Fibroblast of lung (primary cell): ENCODE data around the gene GNB1L. TPM values are rescaled to one million over a fixed set of nuclear protein-coding genes. Genes with fewer than 3 reads are reported as not detected.

Experiments
- DNase-seq, 2 donors: peaks; one replicate each; pipeline versions ENCODE4 v3.0.0 to v3.0.0-alpha.2; 2010; ENCODE audit warnings: low read depth in 2 of 2
- H2AFZ ChIP-seq: 2 replicates; pipeline ENCODE4 v1.5.1; 2012; ENCODE audit warnings: low read length, control low read depth, inconsistent platforms
- H3K27ac ChIP-seq: 2 replicates; pipeline ENCODE4 v1.5.1; 2011; ENCODE audit warnings: low read length, control low read depth; ENCODE audit not compliant: insufficient read depth
- H3K27me3 ChIP-seq: 2 replicates; pipeline ENCODE4 v1.5.1; 2011; ENCODE audit warnings: mild to moderate bottlenecking, low read length; ENCODE audit not compliant: control insufficient read depth, insufficient read depth
- H3K36me3 ChIP-seq: 2 replicates; pipeline ENCODE4 v1.5.1; 2011; ENCODE audit warnings: low read length; ENCODE audit not compliant: control insufficient read depth, insufficient read depth
- H3K4me1 ChIP-seq: 2 replicates; pipeline ENCODE4 v1.5.1; 2011; ENCODE audit warnings: low read length; ENCODE audit not compliant: control insufficient read depth, insufficient read depth; ENCODE audit errors: extremely low read depth
- H3K4me2 ChIP-seq: 2 replicates; pipeline ENCODE4 v1.5.1; 2011; ENCODE audit warnings: low read length, control low read depth; ENCODE audit not compliant: insufficient read depth; ENCODE audit errors: extremely low read depth
- H3K4me3 ChIP-seq, 4 experiments: fragments of 200-600 bp in 1 of 4; sonication (generic) in 1 of 4; replicated peaks in 1 of 4; 2 replicates each; pipeline ENCODE4 v1.5.1; 2011 to 2016; ENCODE audit warnings: low read length in 4 of 4, low read depth in 3 of 4, mild to moderate bottlenecking in 3 of 4, control low read depth in 2 of 4, inconsistent platforms in 1 of 4, mixed read lengths in 1 of 4; ENCODE audit not compliant: insufficient read depth in 1 of 4; ENCODE audit errors: control extremely low read depth in 1 of 4
- H3K79me2 ChIP-seq: 2 replicates; pipeline ENCODE4 v1.5.1; 2012; ENCODE audit warnings: mild to moderate bottlenecking, low read length, inconsistent platforms; ENCODE audit not compliant: control insufficient read depth, insufficient read depth
- H3K9ac ChIP-seq: 2 replicates; pipeline ENCODE4 v1.5.1; 2011; ENCODE audit warnings: mild to moderate bottlenecking, low read length, control low read depth; ENCODE audit not compliant: insufficient read depth
- H3K9me3 ChIP-seq: 2 replicates; pipeline ENCODE4 v1.5.1; 2012; ENCODE audit warnings: low read depth, low read length; ENCODE audit not compliant: control insufficient read depth, insufficient read depth
- H4K20me1 ChIP-seq: 2 replicates; pipeline ENCODE4 v1.5.1; 2011; ENCODE audit warnings: low read length; ENCODE audit not compliant: control insufficient read depth, insufficient read depth; ENCODE audit errors: extremely low read depth
- EZH2 ChIP-seq: IDR thresholded peaks from 2 replicates; pipeline ENCODE4 v1.5.1; 2012; ENCODE audit warnings: low read length, control low read depth, mild to moderate bottlenecking; ENCODE audit errors: missing control alignments
- polyA plus RNA-seq, 2 donors: library from polyadenylated mRNA; depleted of rRNA in 1 of 2; stranded (reverse) in 1 of 2; unstranded in 1 of 2; fragments of >200 nt; gene quantifications; 2 replicates each; pipeline ENCODE4 v1.2.1, GENCODE V29; 2011 to 2012; ENCODE audit warnings: missing spikeins in 1 of 2
- total RNA-seq: library from RNA; depleted of rRNA; stranded (reverse); fragments of >200 nt; gene quantifications from 2 replicates; pipeline ENCODE4 v1.2.1, GENCODE V29; 2014
- TF ChIP-seq, protein P1 (sequence below), 2 donors: IDR thresholded peaks in 1 of 2; conservative IDR thresholded peaks in 1 of 2; 1 replicate in 1 of 2; 2 replicates in 1 of 2; pipeline ENCODE4 v1.5.1; 2011 to 2012; ENCODE audit warnings: low read length in 2 of 2, control low read depth in 1 of 2, inconsistent platforms in 1 of 2, low read depth in 1 of 2, mild to moderate bottlenecking in 1 of 2

GNB1L gene
- total and polyA plus RNA-seq, 2 donors (not counting 1 experiment from before 2014, with no cell fraction given), result 1.4 to 7.8 TPM

DNA sequence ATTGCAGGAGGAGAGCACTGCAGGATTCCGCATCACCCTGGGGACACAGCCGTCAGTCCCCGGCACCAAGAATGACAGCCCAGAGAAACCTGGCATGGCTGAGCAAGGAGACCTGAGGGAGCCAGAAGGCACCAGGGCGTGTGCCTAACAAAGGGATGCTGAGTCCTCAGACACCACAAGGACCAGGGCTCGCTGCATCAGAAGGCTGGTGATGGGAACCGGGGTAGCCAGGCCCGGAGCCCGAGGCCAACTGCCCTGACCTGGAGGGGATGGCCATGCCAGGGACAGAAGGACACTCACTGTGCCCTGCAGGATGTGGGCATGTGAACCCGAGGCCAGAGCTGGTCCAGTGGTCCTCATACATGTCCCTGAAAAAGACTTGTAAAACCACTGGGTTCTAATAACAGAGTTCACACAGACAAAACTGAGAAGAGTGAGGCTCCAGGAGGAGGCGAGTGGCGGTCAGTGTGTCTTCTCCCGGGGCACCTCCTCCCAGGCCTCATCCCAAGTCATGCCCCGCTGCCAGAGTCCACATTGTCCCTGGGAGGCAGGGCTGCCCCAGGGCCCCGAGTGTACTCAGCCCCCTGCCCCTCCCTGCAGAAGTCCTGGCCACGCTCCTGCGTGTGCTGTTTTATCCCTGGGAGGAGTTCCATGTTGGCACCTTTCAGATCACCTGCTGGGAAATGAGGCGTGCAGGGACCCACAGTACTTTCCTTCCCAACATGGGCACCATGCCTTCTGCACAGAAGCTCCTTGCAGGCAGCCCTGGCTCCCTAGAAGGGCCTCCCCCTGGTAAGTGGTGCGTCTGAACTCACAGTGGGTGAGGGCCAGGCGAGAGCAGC is 51.6 kb downstream of the GNB1L start:
- no peak for DNase-seq
- peaks cover 5% of the 10 kb centered on the region for H3K4me1 ChIP-seq
- no peaks in the 10 kb centered on the region for H3K36me3 ChIP-seq
- H3K27ac ChIP-seq, result no peak overlapping the region
- no peak overlapping the region for H2AFZ ChIP-seq
- TF ChIP-seq EZH2, result no peak
- H3K79me2 ChIP-seq, result no peaks in the 10 kb centered on the region
- H4K20me1 ChIP-seq, result no peaks in the 10 kb centered on the region
- no peak overlapping the region for H3K4me3 ChIP-seq
- H3K4me2 ChIP-seq, result no peak overlapping the region
- H3K27me3 ChIP-seq, result no peaks in the 10 kb centered on the region
- no peaks in the 10 kb centered on the region for H3K9me3 ChIP-seq
- no peak overlapping the region for H3K9ac ChIP-seq

DNA sequence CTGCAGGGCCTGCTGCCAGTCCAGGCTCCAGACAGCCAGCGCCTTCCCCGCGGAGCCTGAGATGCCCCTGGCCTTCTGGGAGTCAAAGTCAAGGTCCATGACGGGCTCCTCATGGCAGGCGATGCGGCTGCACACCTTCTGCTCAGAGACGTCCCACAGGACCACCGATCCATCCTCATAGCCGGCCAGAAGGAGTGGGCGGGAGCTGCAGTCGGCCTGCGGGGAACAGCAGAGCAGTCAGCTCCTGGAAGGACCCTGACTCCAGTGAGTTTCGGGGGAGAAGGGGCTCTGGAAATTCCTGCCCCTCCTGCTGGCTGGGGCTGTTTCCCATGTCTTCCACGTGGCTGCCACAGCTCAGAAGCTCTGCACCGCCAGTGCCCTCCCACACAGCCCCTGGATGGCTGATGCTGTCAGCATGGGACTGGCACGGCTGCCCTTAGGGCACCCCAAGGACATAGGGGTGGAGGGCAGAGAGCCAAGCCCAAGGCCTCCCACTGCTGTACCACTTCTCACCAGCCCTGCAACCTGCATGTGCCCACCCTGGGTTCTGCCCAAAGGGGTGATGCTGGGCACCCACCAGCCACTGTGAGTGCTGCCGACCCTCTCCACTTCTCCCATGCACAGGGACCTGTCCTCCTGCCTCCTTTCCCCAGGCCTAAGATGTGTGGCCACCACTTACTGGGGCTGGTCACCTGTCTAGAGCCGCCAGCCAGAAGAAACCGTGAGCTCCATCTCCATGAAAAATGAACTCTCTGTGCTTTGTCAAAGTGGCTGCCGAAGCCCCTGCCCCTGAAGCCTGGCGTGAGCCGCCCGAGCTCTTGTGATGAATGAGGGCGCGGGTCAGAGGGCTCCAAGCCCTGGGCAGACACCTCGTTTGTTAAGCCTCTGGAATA is 52.4 kb downstream of the GNB1L start:
- Histone ChIP-seq H4K20me1 (no peaks in the 10 kb centered on the region), H3K9ac (no peak overlapping the region), H3K4me3 (no peak overlapping the region), H3K4me2 (no peak overlapping the region), H2AFZ (no peak overlapping the region), H3K36me3 (no peaks in the 10 kb centered on the region), H3K27me3 (no peaks in the 10 kb centered on the region), H3K27ac (no peak overlapping the region), H3K4me1 (peaks cover 5% of the 10 kb centered on the region), H3K9me3 (no peaks in the 10 kb centered on the region), H3K79me2 (no peaks in the 10 kb centered on the region)
- no peak for TF ChIP-seq EZH2
- TF ChIP-seq, protein P1, sequence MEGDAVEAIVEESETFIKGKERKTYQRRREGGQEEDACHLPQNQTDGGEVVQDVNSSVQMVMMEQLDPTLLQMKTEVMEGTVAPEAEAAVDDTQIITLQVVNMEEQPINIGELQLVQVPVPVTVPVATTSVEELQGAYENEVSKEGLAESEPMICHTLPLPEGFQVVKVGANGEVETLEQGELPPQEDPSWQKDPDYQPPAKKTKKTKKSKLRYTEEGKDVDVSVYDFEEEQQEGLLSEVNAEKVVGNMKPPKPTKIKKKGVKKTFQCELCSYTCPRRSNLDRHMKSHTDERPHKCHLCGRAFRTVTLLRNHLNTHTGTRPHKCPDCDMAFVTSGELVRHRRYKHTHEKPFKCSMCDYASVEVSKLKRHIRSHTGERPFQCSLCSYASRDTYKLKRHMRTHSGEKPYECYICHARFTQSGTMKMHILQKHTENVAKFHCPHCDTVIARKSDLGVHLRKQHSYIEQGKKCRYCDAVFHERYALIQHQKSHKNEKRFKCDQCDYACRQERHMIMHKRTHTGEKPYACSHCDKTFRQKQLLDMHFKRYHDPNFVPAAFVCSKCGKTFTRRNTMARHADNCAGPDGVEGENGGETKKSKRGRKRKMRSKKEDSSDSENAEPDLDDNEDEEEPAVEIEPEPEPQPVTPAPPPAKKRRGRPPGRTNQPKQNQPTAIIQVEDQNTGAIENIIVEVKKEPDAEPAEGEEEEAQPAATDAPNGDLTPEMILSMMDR (conservative IDR thresholded peaks at IDR 0.05 in 1 of 2, IDR thresholded peaks at IDR 0.05 in 1 of 2; ENCODE audit: low read depth in 1 of 2, low read length in 2 of 2), result no peak
- no peak for DNase-seq

DNA sequence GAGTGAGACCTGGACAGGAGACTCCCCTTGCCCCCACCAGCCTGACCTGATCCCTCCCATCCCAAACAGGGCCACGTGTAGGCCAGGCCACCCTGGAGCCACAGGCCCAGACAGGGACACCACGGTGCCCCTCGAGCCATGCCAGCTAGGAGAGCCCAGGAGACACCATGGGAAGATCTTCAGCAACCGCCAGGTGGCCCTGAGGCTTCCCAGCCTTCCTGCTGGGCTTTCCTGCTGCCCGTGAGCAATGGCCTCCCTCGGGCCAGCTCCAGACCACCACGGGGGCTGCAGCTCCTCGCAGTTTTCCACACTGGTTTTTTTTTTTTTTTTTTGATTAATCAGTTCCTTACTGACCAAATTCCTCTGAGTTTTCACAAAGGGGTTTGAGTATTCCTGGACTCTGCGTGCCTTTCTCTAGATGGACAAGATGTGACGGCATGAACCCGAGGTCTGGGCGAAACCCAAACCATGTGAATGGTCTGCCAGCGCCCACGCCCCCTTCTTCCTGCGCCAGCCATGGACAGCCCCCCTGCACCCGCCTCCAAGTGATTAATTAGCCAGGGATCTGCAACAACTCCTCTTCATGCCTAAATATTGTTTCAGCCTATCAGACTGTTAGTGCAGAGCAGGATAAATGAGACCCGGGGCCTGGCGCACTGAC is 53.2 kb downstream of the GNB1L start:
- Histone ChIP-seq H4K20me1 (no peaks in the 10 kb centered on the region), H3K27me3 (no peaks in the 10 kb centered on the region), H3K36me3 (no peaks in the 10 kb centered on the region), H3K9me3 (no peaks in the 10 kb centered on the region), H2AFZ (no peak overlapping the region), H3K79me2 (no peaks in the 10 kb centered on the region), H3K9ac (no peak overlapping the region), H3K27ac (no peak overlapping the region), H3K4me1 (peaks cover 5% of the 10 kb centered on the region), H3K4me3 (no peak overlapping the region), H3K4me2 (no peak overlapping the region)
- no peak for TF ChIP-seq EZH2
- TF ChIP-seq, protein P1 (conservative IDR thresholded peaks at IDR 0.05 in 1 of 2, IDR thresholded peaks at IDR 0.05 in 1 of 2; ENCODE audit: low read depth in 1 of 2, low read length in 2 of 2), result no peak
- peak in 1 of 2 donors; percentile 88 for DNase-seq
